Measurements from ENCODE around the gene FOXO3. TPM values are rescaled to one million over a fixed set of nuclear protein-coding genes. Genes with fewer than 3 reads are reported as not detected.
"Not testable (repeated sequence)": the region's sequence is repeated elsewhere in the genome, so short reads cannot be mapped to it uniquely, and the experiment has no call there.

FOXO3 gene
- total RNA-seq, 4 donors from 2014 or later, result 110 to 176 (median 139) TPM

DNA sequence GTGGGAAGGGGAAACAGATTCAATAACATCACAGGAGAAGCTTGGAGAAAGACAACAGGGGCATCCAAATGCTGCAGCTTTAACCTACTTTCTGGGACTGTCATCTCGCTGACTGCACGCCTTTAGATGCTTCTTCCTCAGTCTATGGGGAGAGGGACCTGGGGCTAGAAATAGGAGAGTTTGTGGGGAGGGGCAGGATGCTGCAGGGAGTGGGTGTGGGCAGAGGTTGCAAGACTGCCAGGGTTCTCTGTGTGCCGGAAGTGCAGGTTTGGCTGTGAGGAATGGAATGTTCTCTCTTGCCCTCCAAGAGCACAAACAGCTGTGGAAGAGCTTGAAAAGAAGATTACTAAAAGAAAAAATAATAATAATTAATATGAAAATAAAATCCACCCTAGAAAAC lies 93.2 kb downstream of the FOXO3 start:
- peak; percentile 79 to 88 for DNase-seq (ENCODE audit: low spot score in 2 of 2)
- intact Hi-C loops (cut with DNase I; ENCODE audit: low total_unique reads), result loop anchor here (10.0 kb wide), 1 partner anchor 81 kb away; no protein-coding TSS in a partner anchor
- H3K4me3 ChIP-seq (ENCODE audit: low read depth, poor library complexity, severe bottlenecking), result no peak overlapping the region

DNA sequence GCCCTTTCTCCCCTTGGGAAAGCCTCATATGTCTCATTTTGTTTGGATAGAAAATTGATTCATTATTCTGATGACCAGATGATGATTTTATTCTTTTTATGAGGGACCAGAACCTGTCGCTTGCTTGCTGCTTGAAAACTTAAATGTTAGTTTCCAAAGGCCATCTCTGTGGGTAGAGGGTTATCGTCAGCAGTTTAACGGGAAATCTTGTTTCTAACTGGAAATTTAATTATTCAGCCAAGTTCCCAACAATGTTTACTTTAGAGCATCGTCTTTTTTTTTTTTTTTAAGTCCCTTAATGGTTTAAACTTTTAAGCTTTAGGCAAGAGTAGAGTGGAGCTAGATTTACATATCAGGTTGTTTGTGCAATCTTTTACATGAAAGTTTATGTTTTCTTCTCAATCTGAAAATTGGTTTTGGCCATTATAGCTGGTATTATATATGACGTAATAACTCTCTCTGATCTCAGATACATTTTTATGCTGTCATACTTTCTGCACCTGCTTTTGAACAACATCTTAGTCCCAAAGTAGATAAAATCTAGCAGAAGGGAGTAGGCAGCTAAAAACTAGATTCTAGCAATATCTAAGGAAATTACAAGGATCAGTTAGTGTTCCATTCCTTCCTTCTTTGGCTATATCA lies 93.9 kb downstream of the FOXO3 start:
- DNase-seq (ENCODE audit: low spot score in 2 of 2), result no peak
- TF ChIP-seq, protein P1, sequence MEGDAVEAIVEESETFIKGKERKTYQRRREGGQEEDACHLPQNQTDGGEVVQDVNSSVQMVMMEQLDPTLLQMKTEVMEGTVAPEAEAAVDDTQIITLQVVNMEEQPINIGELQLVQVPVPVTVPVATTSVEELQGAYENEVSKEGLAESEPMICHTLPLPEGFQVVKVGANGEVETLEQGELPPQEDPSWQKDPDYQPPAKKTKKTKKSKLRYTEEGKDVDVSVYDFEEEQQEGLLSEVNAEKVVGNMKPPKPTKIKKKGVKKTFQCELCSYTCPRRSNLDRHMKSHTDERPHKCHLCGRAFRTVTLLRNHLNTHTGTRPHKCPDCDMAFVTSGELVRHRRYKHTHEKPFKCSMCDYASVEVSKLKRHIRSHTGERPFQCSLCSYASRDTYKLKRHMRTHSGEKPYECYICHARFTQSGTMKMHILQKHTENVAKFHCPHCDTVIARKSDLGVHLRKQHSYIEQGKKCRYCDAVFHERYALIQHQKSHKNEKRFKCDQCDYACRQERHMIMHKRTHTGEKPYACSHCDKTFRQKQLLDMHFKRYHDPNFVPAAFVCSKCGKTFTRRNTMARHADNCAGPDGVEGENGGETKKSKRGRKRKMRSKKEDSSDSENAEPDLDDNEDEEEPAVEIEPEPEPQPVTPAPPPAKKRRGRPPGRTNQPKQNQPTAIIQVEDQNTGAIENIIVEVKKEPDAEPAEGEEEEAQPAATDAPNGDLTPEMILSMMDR (IDR thresholded peaks at IDR 0.05), result no peak
- TF ChIP-seq POLR2A (IDR thresholded peaks at IDR 0.05), result no peak
- intact Hi-C loops (cut with DNase I; ENCODE audit: low total_unique reads), result loop anchor here (10.0 kb wide), 1 partner anchor 80 kb away; no protein-coding TSS in a partner anchor
- 38 to 53% methylated on average over 5 of the region's 5 CpGs for WGBS, 2 donors
- H3K4me3 ChIP-seq (ENCODE audit: low read depth, poor library complexity, severe bottlenecking), result no peak overlapping the region

More for the DNA sequence above, 93.2 kb downstream of the FOXO3 start:
- 13 to 21% methylated on average over 3 of the region's 3 CpGs for WGBS, 2 donors
- TF ChIP-seq, protein P1 (IDR thresholded peaks at IDR 0.05), result no peak
- no peak for TF ChIP-seq POLR2A (IDR thresholded peaks at IDR 0.05)

DNA sequence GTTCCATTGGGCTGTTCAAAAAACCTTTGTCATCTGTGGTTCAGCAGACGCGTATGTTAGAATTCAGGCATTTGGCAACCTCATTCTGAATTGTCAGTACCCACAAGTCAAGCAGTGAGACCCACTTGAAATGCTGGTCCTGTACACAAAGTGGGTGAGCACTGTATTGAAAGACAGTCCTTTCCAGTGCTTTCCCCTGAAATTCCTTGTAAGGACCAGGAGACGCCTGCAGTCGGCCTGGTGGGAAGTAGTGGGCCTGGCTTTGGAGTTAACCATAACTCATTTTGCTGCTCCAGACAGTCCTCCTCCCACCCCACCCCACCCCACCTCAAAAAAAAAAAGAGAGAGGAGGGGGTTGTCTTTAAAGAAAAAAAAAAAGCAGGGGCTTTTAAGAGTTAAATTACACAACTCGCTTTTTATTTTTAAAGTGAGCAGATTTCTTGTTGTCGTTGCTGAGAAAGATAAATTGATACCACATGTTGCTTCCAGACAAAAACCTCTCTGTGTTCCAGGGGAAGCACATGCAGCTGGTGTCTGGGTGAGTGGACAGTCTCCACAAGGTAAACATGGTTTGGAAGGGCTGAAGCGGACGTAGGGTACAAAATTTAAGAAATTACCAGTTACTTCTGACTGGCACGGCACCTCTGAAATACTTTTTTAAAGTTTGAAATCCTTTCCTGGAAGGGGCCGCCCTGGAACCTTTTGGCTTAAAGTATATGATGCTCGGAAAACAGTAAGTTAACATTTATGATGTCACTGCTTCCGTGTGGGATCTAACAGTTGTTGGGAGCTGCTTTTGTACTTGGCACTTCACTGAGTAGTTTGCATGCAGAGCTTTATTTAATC lies 95.3 kb downstream of the FOXO3 start:
- intact Hi-C loops (cut with DNase I; ENCODE audit: low total_unique reads), result loop anchor here (10.0 kb wide), 1 partner anchor 79 kb away; no protein-coding TSS in a partner anchor
- no peak overlapping the region for H3K4me3 ChIP-seq (ENCODE audit: low read depth, poor library complexity, severe bottlenecking)
- 55 to 65% methylated on average over 12 of the region's 12 CpGs for WGBS, 2 donors
- DNase-seq (ENCODE audit: low spot score in 2 of 2), result no peak
- TF ChIP-seq POLR2A (IDR thresholded peaks at IDR 0.05), result no peak
- TF ChIP-seq, protein P1 (IDR thresholded peaks at IDR 0.05), result no peak

DNA sequence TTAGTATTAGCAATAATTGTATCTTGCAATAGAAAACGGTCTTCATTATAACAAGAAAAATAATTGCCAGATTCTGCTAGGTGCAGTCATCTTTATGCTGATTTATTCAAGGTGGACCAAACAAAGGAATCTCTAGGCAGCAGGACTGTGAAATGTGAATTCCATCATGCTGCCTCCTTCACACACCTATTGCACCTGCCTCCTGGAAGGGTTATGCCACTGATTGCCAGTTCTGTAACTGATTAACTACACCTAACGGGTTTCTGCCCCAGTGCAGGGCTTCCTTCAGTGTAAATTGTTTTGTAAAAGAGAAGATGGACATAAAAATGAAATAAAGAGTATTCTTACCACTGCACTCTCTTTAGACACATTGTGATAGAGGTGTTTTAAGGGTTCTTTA lies 96.1 kb downstream of the FOXO3 start:
- TF ChIP-seq, protein P1 (IDR thresholded peaks at IDR 0.05), result no peak
- no peak for TF ChIP-seq POLR2A (IDR thresholded peaks at IDR 0.05)
- H3K4me3 ChIP-seq (ENCODE audit: low read depth, poor library complexity, severe bottlenecking), result no peak overlapping the region
- WGBS, 2 donors, result 62 to 82% methylated on average over 2 of the region's 2 CpGs
- DNase-seq (ENCODE audit: low spot score in 2 of 2), result no peak
- intact Hi-C loops (cut with DNase I; ENCODE audit: low total_unique reads), result loop anchor here (10.0 kb wide), 1 partner anchor 78 kb away; no protein-coding TSS in a partner anchor

DNA sequence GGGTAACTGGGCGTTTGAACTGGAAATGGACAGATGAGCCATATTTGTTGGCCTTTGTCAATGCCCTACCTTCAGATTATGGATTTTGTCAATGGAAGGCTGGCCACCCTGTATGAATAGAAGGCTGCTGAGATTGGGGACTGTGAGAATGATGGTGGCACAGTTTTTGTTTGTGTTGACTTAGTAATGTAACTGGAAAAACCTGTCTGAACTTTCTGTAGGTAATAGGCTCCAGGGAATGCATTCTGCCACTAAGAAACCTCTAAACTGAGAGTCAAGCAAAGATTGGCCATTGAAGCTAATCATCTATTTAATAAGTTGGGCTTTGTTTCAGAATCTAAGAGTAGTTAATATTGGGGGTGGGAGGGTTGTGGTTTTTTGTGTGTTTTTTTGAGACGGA lies 97.5 kb downstream of the FOXO3 start:
- no peak for DNase-seq (ENCODE audit: low spot score in 2 of 2)
- TF ChIP-seq, protein P1 (IDR thresholded peaks at IDR 0.05), result no peak
- TF ChIP-seq POLR2A (IDR thresholded peaks at IDR 0.05), result no peak
- H3K4me3 ChIP-seq (ENCODE audit: low read depth, poor library complexity, severe bottlenecking), result no peak overlapping the region
- WGBS, 2 donors, result 88 to 98% methylated on average over 2 of the region's 2 CpGs
- intact Hi-C loops (cut with DNase I; ENCODE audit: low total_unique reads), result loop anchor here (10.0 kb wide), 1 partner anchor 77 kb away; no protein-coding TSS in a partner anchor

DNA sequence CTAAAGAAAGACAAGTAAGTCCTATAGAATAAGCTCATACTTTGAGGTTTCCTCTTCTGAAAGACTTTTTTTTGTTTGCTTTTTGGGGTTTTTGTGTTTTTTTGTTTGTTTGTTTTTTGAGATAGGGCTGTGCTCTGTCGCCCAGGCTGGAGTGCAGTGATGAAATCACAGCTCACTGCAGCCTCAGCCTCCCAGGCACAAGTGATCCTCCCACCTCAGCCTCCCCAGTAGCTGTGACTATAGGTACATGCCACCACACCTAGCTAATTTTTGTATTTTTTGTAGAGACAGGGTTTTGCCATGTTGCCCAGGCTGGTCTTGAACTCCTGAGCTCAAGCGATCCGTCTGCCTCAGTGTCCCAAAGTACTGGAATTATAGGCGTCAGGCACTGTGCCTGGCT lies 98.1 kb downstream of the FOXO3 start:
- H3K4me3 ChIP-seq (ENCODE audit: low read depth, poor library complexity, severe bottlenecking); DNase-seq (ENCODE audit: low spot score in 2 of 2): not testable (repeated sequence)
- intact Hi-C loops (cut with DNase I; ENCODE audit: low total_unique reads), result loop anchor here (10.0 kb wide), 1 partner anchor 76 kb away; no protein-coding TSS in a partner anchor
- WGBS, 2 donors, result 94 to 97% methylated on average over 4 of the region's 4 CpGs

All from lower leg skin (tissue), 4 donors.